Astrocyte (in vitro differentiated cells and primary cell): ENCODE data around the gene FES. TPM values are rescaled to one million over a fixed set of nuclear protein-coding genes. Genes with fewer than 3 reads are reported as not detected.

Source experiments
- DNase-seq: peaks from one replicate; pipeline ENCODE4 v3.0.0-alpha.2; 2010; ENCODE audit warnings: low read depth
- FAIRE-seq: peaks from 2 replicates; lab custom pipeline; 2011; peaks lifted over from hg19 to GRCh38; lab: Jason Lieb, UNC
- H2AFZ ChIP-seq: 2 replicates; pipeline ENCODE4 v1.6.0; 2012; ENCODE audit warnings: low read depth, low read length, inconsistent platforms
- H3K27ac ChIP-seq: 2 replicates; pipeline ENCODE4 v1.5.1; 2011; ENCODE audit warnings: low read depth, low read length, inconsistent platforms
- H3K27me3 ChIP-seq: 2 replicates; pipeline ENCODE4 v1.6.0; 2011; ENCODE audit warnings: low read length, inconsistent platforms; ENCODE audit not compliant: insufficient read depth
- H3K36me3 ChIP-seq: 2 replicates; pipeline ENCODE4 v1.5.1; 2011; ENCODE audit warnings: low read length, inconsistent platforms; ENCODE audit not compliant: insufficient read depth
- H3K4me1 ChIP-seq: 2 replicates; pipeline ENCODE4 v1.5.1; 2011; ENCODE audit warnings: low read length, inconsistent platforms; ENCODE audit not compliant: insufficient read depth
- H3K4me2 ChIP-seq: 2 replicates; pipeline ENCODE4 v1.6.0; 2012; ENCODE audit warnings: low read length, inconsistent platforms
- H3K4me3 ChIP-seq: 2 replicates; pipeline ENCODE4 v1.5.1; 2011; ENCODE audit warnings: low read depth, mild to moderate bottlenecking, low read length, inconsistent platforms; ENCODE audit not compliant: insufficient read depth
- H3K79me2 ChIP-seq: 2 replicates; pipeline ENCODE4 v1.6.0; 2012; ENCODE audit warnings: mild to moderate bottlenecking, low read length, inconsistent platforms; ENCODE audit not compliant: insufficient read depth
- H3K9ac ChIP-seq: 2 replicates; pipeline ENCODE4 v1.6.0; 2012; ENCODE audit warnings: mild to moderate bottlenecking, low read length, inconsistent platforms
- H3K9me3 ChIP-seq: 2 replicates; pipeline ENCODE4 v1.5.1; 2012; ENCODE audit warnings: low read depth, mild to moderate bottlenecking, low read length, inconsistent platforms; ENCODE audit not compliant: insufficient read depth
- H4K20me1 ChIP-seq: 2 replicates; pipeline ENCODE4 v1.6.0; 2012; ENCODE audit warnings: low read length, inconsistent platforms; ENCODE audit not compliant: insufficient read depth
- H3K27ac Mint-ChIP-seq: one replicate; pipeline ENCODE4 v1.8.0; 2021; ENCODE audit warnings: mild to moderate bottlenecking, mixed read lengths; ENCODE audit not compliant: unreplicated experiment
- H3K27me3 Mint-ChIP-seq: one replicate; pipeline ENCODE4 v1.8.0; 2021; ENCODE audit warnings: low read depth, mixed read lengths; ENCODE audit not compliant: unreplicated experiment
- H3K36me3 Mint-ChIP-seq: one replicate; pipeline ENCODE4 v1.8.0; 2021; ENCODE audit warnings: low read depth, mixed read lengths; ENCODE audit not compliant: unreplicated experiment
- H3K4me1 Mint-ChIP-seq: one replicate; pipeline ENCODE4 v1.8.0; 2021; ENCODE audit warnings: low read depth, mixed read lengths; ENCODE audit not compliant: unreplicated experiment
- H3K4me3 Mint-ChIP-seq: one replicate; pipeline ENCODE4 v1.8.0; 2021; ENCODE audit warnings: mild to moderate bottlenecking, moderate library complexity, mixed read lengths; ENCODE audit not compliant: unreplicated experiment
- H3K9me3 Mint-ChIP-seq: one replicate; pipeline ENCODE4 v1.8.0; 2021; ENCODE audit warnings: mild to moderate bottlenecking, mixed read lengths; ENCODE audit not compliant: unreplicated experiment
- CTCF ChIP-seq: IDR thresholded peaks from 2 replicates; pipeline ENCODE4 v1.5.1; 2011; ENCODE audit warnings: low read depth, mild to moderate bottlenecking, inconsistent platforms, low read length, moderate library complexity; ENCODE audit not compliant: insufficient read depth
- EZH2 ChIP-seq: IDR thresholded peaks from 2 replicates; pipeline ENCODE4 v1.6.1; 2012; ENCODE audit warnings: mild to moderate bottlenecking, low read length, inconsistent platforms; ENCODE audit not compliant: insufficient read depth
- total RNA-seq: library from RNA; stranded (reverse); gene quantifications from 2 replicates; pipeline ENCODE4 v1.2.1, GENCODE V29; 2021

FES gene
- total RNA-seq, 1 donor from 2014 or later, result 7.2 TPM

- Histone ChIP-seq H3K27ac (peak overlapping the region; percentile 95), H4K20me1 (peaks cover 37% of the 10 kb centered on the region), H3K9me3 (no peaks in the 10 kb centered on the region), H2AFZ (peak overlapping the region; percentile 23), H3K79me2 (peaks cover 60% of the 10 kb centered on the region), H3K4me3 (peak overlapping the region; percentile 77), H3K9ac (peak overlapping the region; percentile 80), H3K4me1 (peaks cover 50% of the 10 kb centered on the region), H3K4me2 (peak overlapping the region; percentile 99), H3K27me3 (no peaks in the 10 kb centered on the region), H3K36me3 (peaks cover 9% of the 10 kb centered on the region)
- Mint-ChIP-seq H3K4me3 (peak overlapping the region; percentile 90), H3K36me3 (peaks cover 8% of the 10 kb centered on the region), H3K4me1 (peaks cover 38% of the 10 kb centered on the region), H3K9me3 (no peaks in the 10 kb centered on the region), H3K27me3 (no peaks in the 10 kb centered on the region), H3K27ac (peak overlapping the region; percentile 97)
- TF ChIP-seq EZH2 (no peak), CTCF (no peak)
- DNase-seq, result peak; percentile 81
- peak; percentile 66 for FAIRE-seq
Measured at GRCh38 chr15:90872486-90873184, 11.7 kb upstream of the FES start.

GRCh38 chr15:90873488-90873997 lies 10.8 kb upstream of the FES start:
- H3K4me2 ChIP-seq, result peak overlapping the region; percentile 99
- H3K4me1 ChIP-seq, result peaks cover 50% of the 10 kb centered on the region
- peak overlapping the region; percentile 95 for H3K27ac ChIP-seq
- Mint-ChIP-seq H3K27me3 (no peaks in the 10 kb centered on the region), H3K9me3 (no peaks in the 10 kb centered on the region), H3K27ac (peak overlapping the region; percentile 97), H3K4me1 (peaks cover 31% of the 10 kb centered on the region), H3K36me3 (peaks cover 13% of the 10 kb centered on the region), H3K4me3 (peak overlapping the region; percentile 90)
- H3K27me3 ChIP-seq, result no peaks in the 10 kb centered on the region
- H3K9me3 ChIP-seq, result no peaks in the 10 kb centered on the region
- peaks cover 37% of the 10 kb centered on the region for H4K20me1 ChIP-seq
- DNase-seq (no peak), FAIRE-seq (no peak)
- H3K9ac ChIP-seq, result peak overlapping the region; percentile 80
- no peak overlapping the region for H2AFZ ChIP-seq
- no peak for TF ChIP-seq CTCF
- no peak for TF ChIP-seq EZH2
- H3K4me3 ChIP-seq, result peak overlapping the region; percentile 77
- H3K79me2 ChIP-seq, result peaks cover 60% of the 10 kb centered on the region
- peaks cover 12% of the 10 kb centered on the region for H3K36me3 ChIP-seq
